Omental fat pad (tissue), 4 donors: Measurements from ENCODE around the gene ARHGEF11. TPM values are rescaled to one million over a fixed set of nuclear protein-coding genes. Genes with fewer than 3 reads are reported as not detected.

Source experiments
- ATAC-seq: fragments of 150-250 bp; one replicate; pipeline ENCODE4 v1.9.1; 2016; ENCODE audit warnings: mild to moderate bottlenecking, moderate library complexity; ENCODE audit not compliant: low FRiP score
- DNase-seq: peaks from one replicate; pipeline ENCODE4 v3.0.0-alpha.2; 2019; ENCODE audit warnings: low spot score
- CTCF ChIP-seq, 3 donors: fragments of 450-650 bp; IDR thresholded peaks; one replicate each; pipeline ENCODE4 v1.5.1; 2016 to 2017; ENCODE audit warnings: antibody characterized with exemption in 3 of 3, mild to moderate bottlenecking in 3 of 3, moderate library complexity in 2 of 3
- small RNA-seq: library from RNA; depleted of rRNA; stranded (forward); fragments of <200 nt; gene quantifications from one replicate; pipeline ENCODE3, GENCODE V24; 2016
- total RNA-seq, 4 donors: library from RNA; depleted of rRNA; stranded (reverse); fragments of >200 nt; gene quantifications; one replicate each; pipeline ENCODE4 v1.1.0, GENCODE V29; 2016

The ARHGEF11 gene
- total RNA-seq, 4 donors from 2014 or later = 26.4 to 46.5 (median 35.6) TPM

DNA sequence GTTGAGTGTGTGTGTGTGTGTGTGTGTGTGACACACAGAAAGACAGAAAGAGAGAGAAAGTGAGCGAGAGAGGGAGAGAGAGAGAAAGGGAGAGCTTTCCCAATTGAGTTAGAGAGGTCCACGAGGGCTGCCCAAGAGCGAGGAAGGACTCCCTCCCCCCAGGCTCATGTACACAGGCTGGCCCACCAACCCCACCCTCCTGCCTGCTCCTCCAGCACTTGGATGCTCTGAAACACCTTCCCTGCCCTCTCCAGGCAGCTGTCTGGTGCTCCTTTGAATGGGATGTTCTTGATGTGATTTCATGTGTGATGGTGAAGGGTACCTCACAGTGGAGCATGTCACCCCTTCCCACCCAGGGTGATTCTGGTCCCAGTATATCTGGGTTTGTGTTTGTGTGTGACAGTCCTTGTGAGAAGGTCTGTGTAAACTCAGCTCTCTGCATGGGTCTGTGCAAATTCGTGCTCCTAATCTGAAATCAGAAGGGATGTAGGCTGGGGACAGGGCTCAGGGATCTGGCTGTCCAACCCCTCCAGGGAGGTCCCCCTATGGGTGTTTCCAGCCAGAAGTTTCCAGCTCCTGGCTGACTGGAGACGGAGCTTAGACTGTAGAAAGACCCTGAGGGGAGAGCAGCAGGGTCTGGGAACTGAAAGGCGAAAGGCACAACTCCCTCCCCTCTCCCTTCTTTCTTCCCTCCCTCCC, 158.8 kb downstream of the ARHGEF11 start:
- no peak for DNase-seq
- no peak for TF ChIP-seq CTCF (IDR thresholded peaks at IDR 0.05)
- no peak for ATAC-seq

DNA sequence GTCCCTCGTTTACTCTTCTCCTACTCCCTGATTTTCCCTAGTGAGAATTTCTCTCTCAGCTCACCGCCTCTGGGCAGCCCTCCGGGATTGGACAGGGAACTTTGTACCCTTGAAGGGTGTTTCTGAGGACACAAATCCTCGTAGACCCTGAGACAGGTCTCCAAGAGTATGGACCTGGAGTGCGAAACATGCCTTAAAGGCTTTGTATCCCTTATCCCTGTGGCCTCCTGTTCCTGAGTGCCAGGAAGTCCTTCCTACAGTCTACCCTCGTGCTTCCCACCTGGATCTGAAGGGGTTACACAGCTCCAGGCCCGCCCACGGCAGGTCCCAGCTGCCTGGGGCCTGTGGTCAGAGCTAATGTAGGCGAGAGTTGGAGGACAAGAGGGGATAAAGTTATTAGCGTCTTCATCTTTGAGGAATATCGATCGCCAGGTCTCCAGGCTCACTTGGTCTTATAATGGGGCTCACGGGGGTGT, 159.6 kb downstream of the ARHGEF11 start:
- TF ChIP-seq CTCF (IDR thresholded peaks at IDR 0.05) = no peak
- ATAC-seq (no peak), DNase-seq (no peak)

GRCh38 chr1:156885314-156885713, 160.2 kb downstream of the ARHGEF11 start:
- no peak for TF ChIP-seq CTCF (IDR thresholded peaks at IDR 0.05)
- no peak for DNase-seq
- no peak for ATAC-seq

Small RNAs within 50 kb of the gene (small RNA-seq; reads per million reads assigned to genes)
- gene MIR765 = not detected
- gene RN7SL612P = not detected

Other genes with a start within 250 kb of the ARHGEF11 start
- 1 to 10 TPM; 2.2 to 6.5 (median 3.7) TPM for gene SH2D2A, start 228.9 kb downstream of the ARHGEF11 start, total RNA-seq
- gene INSRR, start 186.6 kb downstream of the ARHGEF11 start, total RNA-seq = under 1 TPM in 3 of 4 donors, not detected in 1; 0.06 to 0.12 (median 0.09) TPM
- gene NTRK1, start 184.9 kb downstream of the ARHGEF11 start, total RNA-seq = 1 to 10 TPM; 1.3 to 6.3 (median 1.6) TPM
- 10 to 100 TPM in 2 of 4 donors, 1 to 10 TPM in 2; 5.4 to 29.5 (median 9.0) TPM for gene PEAR1, start 152.0 kb downstream of the ARHGEF11 start, total RNA-seq
- gene LRRC71, start 125.1 kb downstream of the ARHGEF11 start, total RNA-seq = not detected
- gene ETV3L, start 54.1 kb upstream of the ARHGEF11 start, total RNA-seq = not detected
- gene ETV3, start 92.7 kb upstream of the ARHGEF11 start, total RNA-seq = 10 to 100 TPM; 28.8 to 48.3 (median 32.5) TPM